Endothelial cell of umbilical vein (primary cell): ENCODE results near the gene CDH22. TPM values are rescaled to one million over a fixed set of nuclear protein-coding genes. Genes with fewer than 3 reads are reported as not detected.

Source experiments
- BruUV-seq: library from RNA; stranded (reverse); fragments of 400-500 nt; replicated peaks from 2 replicates; lab custom pipeline; 2021; lab: Mats Ljungman, UMichigan
- CTCF ChIA-PET: fragments of 300-600, 350-600 bp; sonication (Branson Sonifier 250); formaldehyde crosslinking; loops from one replicate; lab custom pipeline; 2021; ENCODE audit warnings: antibody characterized with exemption, inconsistent platforms; lab: Charles Lee
- POLR2A ChIA-PET: fragments of 300-600, 350-600 bp; sonication (Branson Sonifier 250); formaldehyde crosslinking; loops from one replicate; lab custom pipeline; 2021; ENCODE audit warnings: antibody characterized with exemption, inconsistent platforms; lab: Charles Lee
- DNase-seq: peaks from one replicate; pipeline ENCODE4 v3.0.0-alpha.2; 2011; ENCODE audit warnings: low read depth, low spot score
- FAIRE-seq: peaks from 2 replicates; lab custom pipeline; 2011; peaks lifted over from hg19 to GRCh38; lab: Jason Lieb, UNC
- H2AFZ ChIP-seq: 2 replicates; pipeline ENCODE4 v1.6.0; 2012; ENCODE audit warnings: low read depth, low read length, control low read depth, inconsistent platforms
- H3K27ac ChIP-seq: 2 replicates; pipeline ENCODE4 v1.5.1; 2011; ENCODE audit warnings: low read depth, mild to moderate bottlenecking, control low read depth, low read length, moderate library complexity; ENCODE audit not compliant: insufficient read depth
- H3K27me3 ChIP-seq, 2 experiments: 2 replicates each; pipeline versions ENCODE4 v1.6.0 to v1.6.1; 2011; ENCODE audit warnings: low read length in 2 of 2, mixed read lengths in 1 of 2; ENCODE audit not compliant: control insufficient read depth in 2 of 2, insufficient read depth in 2 of 2
- H3K36me3 ChIP-seq, 2 experiments: 2 replicates in 1 of 2; 3 replicates in 1 of 2; pipeline ENCODE4 v1.5.1; 2011; ENCODE audit warnings: low read length in 2 of 2, mild to moderate bottlenecking in 1 of 2, moderate library complexity in 1 of 2; ENCODE audit not compliant: control insufficient read depth in 2 of 2, insufficient read depth in 2 of 2; ENCODE audit errors: extremely low read depth in 1 of 2
- H3K4me1 ChIP-seq: 3 replicates; pipeline ENCODE4 v1.5.1; 2011; ENCODE audit warnings: mild to moderate bottlenecking, low read length; ENCODE audit not compliant: control insufficient read depth, insufficient read depth; ENCODE audit errors: extremely low read depth
- H3K4me2 ChIP-seq: 2 replicates; pipeline ENCODE4 v1.6.1; 2011; ENCODE audit warnings: low read length, control low read depth, mixed read lengths; ENCODE audit not compliant: insufficient read depth
- H3K4me3 ChIP-seq, 3 experiments: fragments of 200-600 bp in 1 of 3; sonication (generic), shearing (Covaris generic) in 1 of 3; replicated peaks in 1 of 3; 2 replicates each; pipeline ENCODE4 v1.5.1; 2011 to 2016; ENCODE audit warnings: control low read depth in 3 of 3, low read length in 3 of 3, mild to moderate bottlenecking in 2 of 3, inconsistent platforms in 1 of 3, low read depth in 1 of 3, moderate library complexity in 1 of 3; ENCODE audit not compliant: insufficient read depth in 1 of 3
- H3K79me2 ChIP-seq: 2 replicates; pipeline ENCODE4 v1.6.0; 2012; ENCODE audit warnings: low read length, inconsistent platforms; ENCODE audit not compliant: control insufficient read depth, insufficient read depth
- H3K9ac ChIP-seq: replicated peaks from 2 replicates; pipeline ENCODE3; 2011; ENCODE audit warnings: low read length, control low read depth; ENCODE audit not compliant: insufficient read depth; ENCODE audit errors: extremely low read depth
- H3K9me1 ChIP-seq: replicated peaks from 3 replicates; pipeline ENCODE4 v1.6.0; 2011; ENCODE audit warnings: mild to moderate bottlenecking, low read length; ENCODE audit not compliant: control insufficient read depth, insufficient read depth; ENCODE audit errors: extremely low read depth
- H3K9me3 ChIP-seq: replicated peaks from 2 replicates; pipeline ENCODE4 v1.5.1; 2012; ENCODE audit warnings: low read length, inconsistent platforms; ENCODE audit not compliant: control insufficient read depth, insufficient read depth
- H4K20me1 ChIP-seq: replicated peaks from 2 replicates; pipeline ENCODE3; 2011; ENCODE audit warnings: mild to moderate bottlenecking, low read length; ENCODE audit not compliant: control insufficient read depth, insufficient read depth; ENCODE audit errors: extremely low read depth
- EZH2 ChIP-seq: IDR thresholded peaks from 2 replicates; pipeline ENCODE4 v1.6.1; 2012; ENCODE audit warnings: borderline replicate concordance, low read depth, mild to moderate bottlenecking, moderate library complexity, low read length, inconsistent platforms; ENCODE audit not compliant: severe bottlenecking
- FOS ChIP-seq: IDR thresholded peaks from 2 replicates; pipeline ENCODE4 v1.6.1; 2011; ENCODE audit warnings: mild to moderate bottlenecking, low read length, moderate library complexity, borderline replicate concordance; ENCODE audit not compliant: insufficient read depth
- GATA2 ChIP-seq: IDR thresholded peaks from 2 replicates; pipeline ENCODE4 v1.7.0; 2011; ENCODE audit warnings: low read depth, mild to moderate bottlenecking, moderate library complexity, mixed read lengths, low read length; ENCODE audit not compliant: insufficient read length, insufficient read depth
- JUN ChIP-seq: IDR thresholded peaks from 2 replicates; pipeline ENCODE4 v1.6.1; 2011; ENCODE audit warnings: borderline replicate concordance, low read depth; ENCODE audit not compliant: insufficient read length, insufficient read depth
- MYC ChIP-seq: IDR thresholded peaks from one replicate; pipeline ENCODE4 v1.6.1; 2011; ENCODE audit warnings: mild to moderate bottlenecking, low read depth, low read length
- POLR2A ChIP-seq: IDR thresholded peaks from 2 replicates; pipeline ENCODE4 v1.6.1; 2012; ENCODE audit warnings: low read depth, mild to moderate bottlenecking, control low read depth, low read length
- POLR2AphosphoS5 ChIP-seq: IDR thresholded peaks from 2 replicates; pipeline ENCODE4 v1.6.1; 2012; ENCODE audit warnings: low read depth, mild to moderate bottlenecking, control low read depth, low read length, moderate library complexity; ENCODE audit not compliant: insufficient read depth
- dilution Hi-C: fragments of 300-500 bp; cut with MboI; formaldehyde crosslinking; loops from one replicate; pipeline ENCODE4 v1.15.0; 2019; ENCODE audit warnings: low sequenced_read_pairs; ENCODE audit not compliant: extremely low pct_ligation_motif_present
- intact Hi-C: fragments of 100-400 bp; cut with micrococcal nuclease; formaldehyde crosslinking; loops from one replicate; pipeline ENCODE4 v1.10.0; 2022
- polyA plus RNA-seq, 4 experiments: library from polyadenylated mRNA; depleted of rRNA in 3 of 4; stranded (reverse) in 3 of 4; unstranded in 1 of 4; fragments of >200 nt; gene quantifications; 2 replicates each; pipeline versions ENCODE4 v1.2.1 to v1.2.3, GENCODE V29; 2011 to 2012; ENCODE audit warnings: missing spikeins in 1 of 4
- total RNA-seq: library from RNA; stranded (reverse); gene quantifications from 2 replicates; pipeline ENCODE4 v1.2.3, GENCODE V29; 2021
- TF ChIP-seq, protein P1 (sequence below), 2 donors: IDR thresholded peaks; 1 replicate in 1 of 2; 2 replicates in 1 of 2; pipeline ENCODE4 v1.5.1; 2011; ENCODE audit warnings: low read length in 2 of 2, mild to moderate bottlenecking in 2 of 2, moderate library complexity in 2 of 2, control low read depth in 1 of 2, inconsistent platforms in 1 of 2, low read depth in 1 of 2; ENCODE audit not compliant: insufficient read depth in 1 of 2; ENCODE audit errors: extremely low read depth in 1 of 2
- TF ChIP-seq, protein P2 (sequence below): IDR thresholded peaks from 2 replicates; pipeline ENCODE4 v1.6.1; 2011; ENCODE audit not compliant: insufficient read depth, insufficient read length

CDH22 gene
- total and polyA plus RNA-seq, 2 donors (not counting 3 experiments of a cell fraction or from before 2014, with no cell fraction given) = not detected

DNA sequence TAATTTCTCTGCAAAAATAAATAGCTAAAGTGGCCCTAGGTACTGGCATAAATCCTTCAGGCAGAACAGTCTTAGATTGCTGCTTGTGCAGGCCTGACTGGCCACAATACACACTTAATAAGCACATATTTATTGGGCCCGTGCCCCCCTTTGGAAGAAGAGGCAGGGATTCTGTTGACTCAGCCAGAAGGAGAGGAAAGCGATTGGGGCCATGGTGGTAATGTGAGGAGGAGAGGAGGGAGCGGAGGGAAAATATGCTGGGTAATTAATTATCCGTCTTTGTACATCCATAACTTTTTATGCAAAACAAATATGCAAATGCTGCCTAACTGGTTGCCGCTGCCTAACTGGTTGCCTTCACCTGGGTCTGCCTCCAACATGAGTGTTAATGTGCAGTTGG, 154.0 kb downstream of the CDH22 start:
- Histone ChIP-seq H3K36me3 (no peaks in the 10 kb centered on the region), H3K4me3 (no peak overlapping the region), H3K9me1 (no peaks in the 10 kb centered on the region), H3K27ac (no peak overlapping the region), H4K20me1 (no peaks in the 10 kb centered on the region), H3K4me1 (no peaks in the 10 kb centered on the region), H3K9me3 (no peaks in the 10 kb centered on the region), H3K27me3 (no peaks in the 10 kb centered on the region), H3K79me2 (no peaks in the 10 kb centered on the region), H3K4me2 (no peak overlapping the region), H3K9ac (no peak overlapping the region), H2AFZ (no peak overlapping the region)
- CTCF ChIA-PET = interaction anchor here (1.3 kb wide), 1 partner anchor 10 kb away, joined by 5 read pairs; no protein-coding TSS in a partner anchor
- POLR2A ChIA-PET = no interaction called here
- no TSS peak for BruUV-seq
- TF ChIP-seq, protein P1, sequence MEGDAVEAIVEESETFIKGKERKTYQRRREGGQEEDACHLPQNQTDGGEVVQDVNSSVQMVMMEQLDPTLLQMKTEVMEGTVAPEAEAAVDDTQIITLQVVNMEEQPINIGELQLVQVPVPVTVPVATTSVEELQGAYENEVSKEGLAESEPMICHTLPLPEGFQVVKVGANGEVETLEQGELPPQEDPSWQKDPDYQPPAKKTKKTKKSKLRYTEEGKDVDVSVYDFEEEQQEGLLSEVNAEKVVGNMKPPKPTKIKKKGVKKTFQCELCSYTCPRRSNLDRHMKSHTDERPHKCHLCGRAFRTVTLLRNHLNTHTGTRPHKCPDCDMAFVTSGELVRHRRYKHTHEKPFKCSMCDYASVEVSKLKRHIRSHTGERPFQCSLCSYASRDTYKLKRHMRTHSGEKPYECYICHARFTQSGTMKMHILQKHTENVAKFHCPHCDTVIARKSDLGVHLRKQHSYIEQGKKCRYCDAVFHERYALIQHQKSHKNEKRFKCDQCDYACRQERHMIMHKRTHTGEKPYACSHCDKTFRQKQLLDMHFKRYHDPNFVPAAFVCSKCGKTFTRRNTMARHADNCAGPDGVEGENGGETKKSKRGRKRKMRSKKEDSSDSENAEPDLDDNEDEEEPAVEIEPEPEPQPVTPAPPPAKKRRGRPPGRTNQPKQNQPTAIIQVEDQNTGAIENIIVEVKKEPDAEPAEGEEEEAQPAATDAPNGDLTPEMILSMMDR (IDR thresholded peaks at IDR 0.05; ENCODE audit: extremely low read depth in 1 of 2, insufficient read depth in 1 of 2, low read depth in 1 of 2, low read length in 2 of 2) = no peak
- no peak for TF ChIP-seq MYC
- no peak for TF ChIP-seq POLR2A
- no peak for TF ChIP-seq JUN
- no peak for TF ChIP-seq GATA2
- no peak for TF ChIP-seq FOS
- TF ChIP-seq, protein P2, sequence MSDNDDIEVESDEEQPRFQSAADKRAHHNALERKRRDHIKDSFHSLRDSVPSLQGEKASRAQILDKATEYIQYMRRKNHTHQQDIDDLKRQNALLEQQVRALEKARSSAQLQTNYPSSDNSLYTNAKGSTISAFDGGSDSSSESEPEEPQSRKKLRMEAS = no peak
- TF ChIP-seq EZH2 = no peak
- TF ChIP-seq POLR2AphosphoS5 = no peak
- FAIRE-seq (no peak), DNase-seq (no peak)
- dilution Hi-C loops (no loop called here), intact Hi-C loops (no loop called here)
